HG03439 (cell line): Measurements from ENCODE around the gene GRM6.

ENCODE experiments used
- ATAC-seq: cut with Tn5 transposase; IDR thresholded peaks from one replicate; pipeline ENCODE4 v1.9.1; 2021; ENCODE audit warnings: mild to moderate bottlenecking, moderate library complexity; ENCODE audit not compliant: unreplicated experiment

The GRM6 gene

GRCh38 chr5:178994580-178995340 lies at the start of gene GRM6:
Gene GRM6 (minus strand): TSS chr5:178995320. CDS start chr5:178994944, 376 bp downstream.
- ATAC-seq = no peak

GRCh38 chr5:179044765-179045164 lies 49.6 kb upstream of the GRM6 start:
- no peak for ATAC-seq

GRCh38 chr5:179033004-179033580 lies 38.0 kb upstream of the GRM6 start:
- ATAC-seq = no peak

- ATAC-seq = peak; percentile 84
Observed at GRCh38 chr5:179023528-179024189, 28.5 kb upstream of the GRM6 start, which contains the start of gene ZNF879. Gene ZNF879 (plus strand): TSS chr5:179023804. CDS start chr5:179025005, 1,201 bp downstream.

GRCh38 chr5:179008667-179009066 lies 13.5 kb upstream of the GRM6 start:
- no peak for ATAC-seq

GRCh38 chr5:179006564-179006963 lies 11.4 kb upstream of the GRM6 start:
- ATAC-seq = no peak

GRCh38 chr5:178998441-178998840 lies 3.3 kb upstream of the GRM6 start:
- no peak for ATAC-seq

GRCh38 chr5:178997191-178997590 lies 2.1 kb upstream of the GRM6 start:
- ATAC-seq = no peak

- ATAC-seq = no peak
Observed at GRCh38 chr5:178996156-178996555, 1.0 kb upstream of the GRM6 start.

GRCh38 chr5:178995341-178995690 lies 196 bp upstream of the GRM6 start:
- no peak for ATAC-seq

GRCh38 chr5:178993955-178994579 lies 1.1 kb downstream of the GRM6 start:
- ATAC-seq = no peak

- no peak for ATAC-seq
Observed at GRCh38 chr5:178993236-178993765, 1.8 kb downstream of the GRM6 start.

- ATAC-seq = no peak
Observed at GRCh38 chr5:178992291-178992895, 2.7 kb downstream of the GRM6 start.

GRCh38 chr5:178991190-178992145 lies 3.7 kb downstream of the GRM6 start:
- no peak for ATAC-seq

GRCh38 chr5:178990491-178990890 lies 4.6 kb downstream of the GRM6 start:
- ATAC-seq = no peak

GRCh38 chr5:178989311-178989710 lies 5.8 kb downstream of the GRM6 start:
- ATAC-seq = no peak

- no peak for ATAC-seq
Observed at GRCh38 chr5:178988436-178989220, 6.5 kb downstream of the GRM6 start.

GRCh38 chr5:178986326-178986960 lies 8.7 kb downstream of the GRM6 start:
- ATAC-seq = no peak
